Putamen (tissue), 1 donor: ENCODE data around the gene INSYN1.
A peak's percentile ranks its signal among the peaks of the same experiment; 100 is the strongest.
"Not testable (repeated sequence)": the region's sequence is repeated elsewhere in the genome, so short reads cannot be mapped to it uniquely, and the experiment has no call there.

Experiments
- DNase-seq: peaks from one replicate; pipeline ENCODE4 v3.0.0-alpha.2; 2016; ENCODE audit warnings: low spot score

Gene INSYN1

DNA sequence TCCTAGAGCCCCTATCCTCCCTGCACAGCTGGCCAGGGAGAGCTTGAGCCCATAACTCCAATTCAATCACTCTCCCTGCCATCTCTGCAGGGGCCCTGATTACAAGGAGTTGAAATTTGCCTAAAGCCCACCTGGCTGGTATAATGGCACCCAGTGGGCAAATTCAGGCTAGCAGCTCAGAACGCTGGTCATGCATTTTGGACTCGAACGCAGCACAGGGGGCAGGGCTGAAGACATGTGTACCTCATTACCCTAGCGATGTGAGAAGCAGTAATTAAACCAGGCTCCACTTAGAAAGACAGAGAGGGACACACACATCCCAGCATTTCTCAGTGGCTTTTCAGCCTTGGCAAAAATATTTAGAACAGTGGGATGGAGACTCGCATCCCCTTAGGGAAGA lies 3.2 kb downstream of the INSYN1 start:
- no peak for DNase-seq

DNA sequence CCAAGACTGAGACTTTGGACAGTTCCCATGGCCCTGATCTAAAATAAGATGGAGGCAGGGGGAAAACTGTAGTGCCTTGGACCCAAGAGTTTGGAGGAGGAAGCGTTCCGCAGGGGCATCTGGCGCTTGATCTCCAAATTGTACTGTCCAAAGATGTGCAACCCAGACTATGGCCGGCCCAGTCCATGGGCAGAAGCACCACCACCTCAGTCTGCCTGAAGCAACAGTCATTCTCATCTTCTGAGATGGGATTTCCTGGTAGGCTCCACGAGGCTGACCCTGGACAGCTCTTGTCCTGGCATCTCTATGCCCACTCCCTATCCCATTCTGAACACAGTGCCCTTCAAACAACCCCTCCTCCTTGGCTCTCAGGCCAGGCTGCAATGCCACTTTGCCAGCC lies 3.6 kb downstream of the INSYN1 start:
- no peak for DNase-seq

DNA sequence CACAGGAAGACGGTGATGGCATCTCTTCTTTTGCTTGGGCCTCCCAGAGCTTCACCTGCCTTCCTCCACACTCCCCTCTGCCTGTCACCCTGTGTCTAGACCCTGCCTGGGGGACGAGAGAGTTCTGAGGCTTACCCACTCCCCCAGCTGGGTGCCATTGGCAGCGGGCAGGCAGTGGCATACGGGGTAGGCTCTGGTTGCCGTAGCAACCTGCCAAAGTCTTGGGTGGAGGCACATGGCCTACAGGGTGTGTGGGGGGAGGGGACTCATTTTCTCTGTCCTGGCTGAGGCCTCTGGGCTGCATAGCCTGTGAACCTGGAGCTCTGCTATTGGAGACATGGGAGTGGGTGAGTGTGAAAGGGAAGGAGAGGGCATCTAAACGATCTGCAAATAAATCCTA lies 4.4 kb downstream of the INSYN1 start:
- DNase-seq = no peak

DNA sequence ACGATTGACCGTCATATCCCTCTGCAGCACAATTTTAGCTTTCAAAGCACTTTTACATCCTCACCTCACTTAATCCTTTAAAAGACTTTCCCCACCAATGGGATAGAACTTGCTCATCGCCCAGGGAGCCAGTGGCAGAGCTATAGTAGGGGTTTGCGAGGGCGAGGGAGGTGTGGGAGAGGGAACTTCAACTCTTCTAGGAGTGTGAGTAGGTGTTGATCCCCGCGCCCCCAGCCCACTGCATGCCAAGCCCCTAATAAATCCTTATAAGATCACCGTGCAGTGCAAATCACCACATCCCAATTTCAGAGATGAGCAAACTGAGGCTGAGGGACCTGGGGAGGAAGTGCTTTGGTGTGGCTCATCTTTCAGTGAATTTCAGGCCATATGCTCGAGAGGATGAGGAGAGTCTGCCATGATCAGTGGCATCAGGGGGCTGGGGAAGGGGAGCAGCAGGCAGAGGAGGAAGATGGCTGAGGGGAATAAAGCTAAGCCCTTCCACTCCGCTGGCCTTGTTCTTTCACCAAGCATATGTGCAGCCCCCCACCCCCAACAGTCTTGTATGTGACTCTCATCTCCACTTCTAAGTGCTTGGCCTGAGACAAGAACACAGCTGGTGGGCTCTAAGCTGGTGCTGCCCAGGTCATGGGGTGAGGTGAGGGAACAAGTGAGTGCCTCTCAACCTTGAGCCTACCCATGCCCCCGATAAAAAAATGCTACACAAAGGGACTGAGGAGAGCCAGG lies 5.1 kb downstream of the INSYN1 start:
- no peak for DNase-seq

DNA sequence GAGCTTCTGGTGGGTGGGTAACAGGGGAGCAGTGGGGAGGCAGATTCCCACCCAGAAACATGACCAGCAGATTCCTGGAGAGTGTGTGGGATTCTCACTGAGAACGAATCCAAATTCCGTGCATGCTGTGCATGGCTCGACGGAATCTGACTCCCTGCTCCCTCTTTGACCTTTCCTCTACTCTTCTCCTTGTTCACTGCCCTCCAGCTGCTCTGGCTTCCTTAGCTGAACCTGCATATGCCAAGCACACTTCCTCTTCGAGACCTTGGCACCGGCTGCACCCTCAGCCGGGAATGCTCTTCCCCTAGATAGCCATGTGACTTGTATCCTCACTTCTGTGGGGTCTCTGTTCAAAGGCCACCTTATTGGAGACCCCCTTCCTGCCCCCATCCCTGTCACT lies 6.3 kb downstream of the INSYN1 start:
- no peak for DNase-seq

DNA sequence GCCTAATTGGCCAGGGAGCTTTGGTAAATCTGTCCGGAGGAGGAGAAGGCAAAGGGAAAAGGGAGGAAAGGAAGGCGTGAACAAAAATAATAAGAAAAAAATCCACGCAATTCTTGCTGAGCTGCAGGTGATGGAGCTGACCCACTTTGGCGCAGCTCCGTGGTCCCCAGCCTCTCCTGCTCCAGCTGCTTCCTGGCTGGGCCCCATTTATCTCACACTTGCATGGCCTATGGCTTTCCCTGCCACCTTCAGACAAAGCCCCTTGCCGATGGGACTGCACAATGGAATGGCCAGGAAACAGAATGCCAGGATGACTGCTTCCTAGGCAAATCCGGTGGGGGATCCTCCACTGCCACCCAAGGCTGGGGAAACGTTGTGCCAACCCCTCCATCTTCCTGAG lies 6.9 kb downstream of the INSYN1 start:
- no peak for DNase-seq

DNA sequence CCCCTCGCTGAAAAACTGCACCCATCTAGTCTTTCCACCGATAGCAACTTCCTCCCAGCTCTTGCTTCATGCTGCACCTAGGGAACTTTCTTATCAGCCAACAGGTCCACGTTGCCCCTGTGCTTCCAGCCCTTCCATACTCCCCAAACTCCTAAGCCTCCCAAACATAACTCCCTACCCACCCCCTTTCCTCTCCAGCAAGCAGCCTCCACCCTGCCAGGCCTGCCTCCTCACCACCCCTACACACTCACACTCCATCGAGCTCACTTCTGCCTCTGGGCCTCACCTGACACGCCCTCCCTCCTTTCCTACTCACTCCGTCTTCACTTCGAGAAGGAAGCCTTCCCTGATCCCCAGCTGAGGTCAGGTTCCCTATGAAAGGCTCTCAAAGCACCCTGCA lies 8.1 kb downstream of the INSYN1 start:
- DNase-seq = peak; percentile 48

DNA sequence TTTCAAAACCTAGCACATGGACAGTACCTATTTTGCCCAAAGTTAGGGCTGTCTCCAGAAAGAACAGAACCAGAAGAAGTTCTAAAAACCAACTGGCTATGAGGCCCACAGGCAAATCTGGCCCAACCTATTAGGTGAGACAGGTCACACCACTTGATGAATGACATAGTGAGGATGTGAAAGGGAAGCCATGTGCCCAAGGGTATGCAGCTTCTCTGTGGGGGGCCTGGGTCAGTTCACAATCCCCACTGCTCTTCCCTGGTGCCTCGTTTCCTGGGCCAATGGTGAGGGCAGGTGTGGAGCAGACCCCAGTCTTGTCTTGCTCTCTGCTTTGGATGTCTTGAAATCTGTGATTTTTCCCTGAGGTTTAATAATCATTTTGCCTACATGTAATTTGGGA lies 8.9 kb downstream of the INSYN1 start:
- no peak for DNase-seq

DNA sequence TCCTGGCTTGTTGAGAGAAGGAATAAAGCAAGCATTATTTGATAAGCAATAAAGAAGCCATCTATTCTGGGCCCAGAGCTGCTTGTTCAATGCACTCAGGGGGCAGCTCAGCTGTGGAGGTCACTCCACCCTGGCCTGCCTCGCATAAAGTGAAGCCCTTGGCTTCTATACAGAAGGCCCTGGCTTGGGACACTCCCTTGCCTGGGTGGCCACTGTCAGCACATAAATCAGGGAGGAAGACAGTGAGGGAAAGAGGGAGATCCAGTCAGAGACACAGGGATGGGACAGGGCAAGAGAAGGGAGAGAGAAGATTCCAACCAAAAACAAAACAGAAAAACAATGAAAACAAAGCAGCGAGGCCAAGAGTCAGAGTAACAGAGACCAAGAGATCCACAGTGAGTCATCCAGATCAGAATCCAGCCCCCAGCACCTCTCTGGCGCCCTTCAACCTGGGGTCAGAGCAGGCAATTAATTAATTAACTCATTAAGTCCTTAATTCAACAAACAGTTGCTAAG lies 11.8 kb downstream of the INSYN1 start:
- DNase-seq = no peak

DNA sequence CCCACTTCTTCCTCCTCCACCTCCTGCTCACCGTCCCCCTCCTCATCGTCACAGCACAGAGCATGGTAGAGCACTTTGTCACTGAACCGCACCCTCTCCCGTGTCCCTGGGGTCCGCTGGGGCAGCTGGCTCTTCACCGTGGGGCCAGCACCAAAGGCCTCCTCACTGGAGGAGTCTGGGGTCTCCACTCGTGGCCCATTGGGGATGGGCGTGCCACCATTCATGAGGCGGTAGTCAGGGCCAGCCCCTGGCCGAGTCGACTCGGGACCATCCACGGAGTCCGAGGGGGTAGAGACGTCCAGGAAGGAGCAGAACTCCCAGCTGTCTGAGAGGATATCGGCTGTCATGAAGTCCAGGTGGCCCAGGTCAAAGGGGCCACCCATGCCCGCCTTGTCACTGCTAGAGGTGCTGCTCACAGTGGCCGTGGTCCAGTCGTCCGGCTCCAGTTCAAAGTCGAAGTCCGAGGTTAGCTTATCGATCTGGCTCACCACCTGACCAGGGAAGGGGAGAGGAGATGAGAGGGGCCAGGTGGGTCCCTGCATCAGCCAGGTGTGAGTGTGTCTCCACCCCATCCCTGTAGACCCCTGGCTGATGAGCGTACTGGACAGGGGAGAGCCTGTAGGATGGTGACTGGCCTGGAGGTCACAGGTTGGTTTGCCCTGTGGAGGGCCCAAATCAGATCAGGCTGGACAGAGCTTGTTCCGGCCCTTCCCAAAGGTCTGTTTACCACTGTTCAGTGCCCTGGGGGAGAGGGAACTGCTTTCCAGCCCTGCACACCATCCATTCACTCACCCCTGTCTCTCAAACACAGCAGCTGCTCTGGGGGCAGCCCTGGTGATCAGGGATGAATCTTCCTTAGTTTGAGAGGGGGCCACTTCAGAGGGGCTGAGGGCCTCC lies 12.8 kb downstream of the INSYN1 start:
- no peak for DNase-seq

DNA sequence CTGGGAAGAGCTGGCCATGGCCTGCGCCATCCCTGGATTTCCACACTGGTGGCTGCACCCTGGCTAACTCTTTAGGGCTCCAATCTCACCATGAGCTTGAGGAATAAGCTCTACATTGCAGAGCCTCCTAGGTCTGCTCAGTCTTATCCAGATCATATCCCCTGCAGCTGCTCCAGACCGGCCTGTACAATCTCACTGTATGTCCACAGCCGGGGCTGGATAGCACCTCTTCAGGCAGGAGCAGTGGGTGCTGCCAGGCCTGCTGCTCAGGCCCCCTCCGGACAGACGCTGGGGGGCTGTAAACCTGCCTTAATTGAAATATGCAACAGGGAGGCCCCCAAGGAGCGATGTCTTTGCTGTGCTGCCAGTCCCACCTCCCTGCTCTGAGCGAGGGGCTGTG lies 15.6 kb downstream of the INSYN1 start:
- no peak for DNase-seq

DNA sequence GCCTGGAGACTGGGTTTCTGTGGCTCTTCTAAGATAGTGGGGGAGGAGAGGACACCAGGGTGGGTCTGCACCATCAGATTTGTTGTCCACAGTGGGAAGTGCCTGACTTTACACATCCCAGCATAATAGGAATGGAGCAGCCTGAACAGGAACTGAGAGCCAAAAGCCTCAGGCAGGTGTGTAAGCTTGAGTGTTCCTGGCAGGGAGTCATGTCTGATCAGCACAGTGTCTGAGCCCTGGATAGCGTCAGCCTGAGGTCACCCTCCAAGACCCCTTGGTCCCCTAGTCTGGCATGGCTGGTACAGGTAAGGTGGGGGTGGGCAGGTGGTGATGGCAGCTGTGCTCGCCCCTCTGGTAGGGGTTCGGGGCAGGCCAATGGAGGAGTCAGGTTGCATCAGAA lies 20.2 kb downstream of the INSYN1 start:
- no peak for DNase-seq

DNA sequence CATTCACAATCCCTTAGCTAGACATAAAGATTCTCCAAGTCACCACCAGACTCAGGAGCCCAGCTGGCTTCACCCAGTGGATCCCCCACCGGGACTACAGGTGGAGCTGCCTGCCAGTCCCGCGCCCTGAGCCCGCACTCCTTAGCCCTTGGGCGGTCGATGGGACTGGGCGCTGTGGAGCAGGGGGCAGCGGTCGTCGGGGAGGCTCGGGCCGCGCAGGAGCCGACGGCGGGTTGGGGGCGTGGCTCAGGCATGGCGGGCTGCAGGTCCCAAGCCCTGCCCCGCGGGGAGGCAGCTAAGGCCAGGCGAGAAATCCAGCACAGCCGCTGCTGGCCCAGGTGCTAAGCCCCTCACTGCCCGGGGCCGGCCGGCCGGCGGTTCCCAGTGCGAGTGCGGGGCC lies 21.1 kb downstream of the INSYN1 start:
- DNase-seq = not testable (repeated sequence)

DNA sequence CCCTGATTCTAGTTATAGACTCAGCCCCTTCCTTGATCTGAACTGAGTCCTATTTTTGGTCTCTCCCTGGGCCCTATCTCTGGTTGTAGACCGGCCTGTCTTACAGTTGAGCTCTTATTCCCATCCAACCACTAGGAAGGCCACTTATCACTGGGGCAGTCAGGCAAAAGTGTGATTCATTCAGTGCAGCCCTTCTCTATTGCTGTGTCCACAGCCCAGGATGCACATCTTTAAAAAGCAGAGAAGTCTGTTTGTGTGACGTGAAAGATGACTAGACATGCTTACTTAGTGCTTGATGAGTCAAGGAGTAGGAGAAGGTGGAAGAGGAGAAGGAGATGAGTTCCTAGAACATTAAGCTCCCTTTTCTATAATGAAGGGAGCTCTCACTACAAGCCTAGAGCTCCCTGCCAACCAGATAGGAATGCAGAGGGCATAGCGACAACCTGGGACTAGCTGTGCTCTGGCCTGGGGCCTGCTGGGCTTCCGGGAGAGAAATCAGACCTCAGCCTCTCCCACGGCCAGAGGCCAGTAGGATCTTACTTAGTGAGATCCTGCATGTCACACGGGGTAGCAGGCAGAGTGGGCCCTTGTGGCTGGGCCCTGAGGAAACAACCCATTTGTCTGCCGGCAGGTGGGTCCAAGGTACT lies 25.7 kb downstream of the INSYN1 start:
- DNase-seq = no peak

DNA sequence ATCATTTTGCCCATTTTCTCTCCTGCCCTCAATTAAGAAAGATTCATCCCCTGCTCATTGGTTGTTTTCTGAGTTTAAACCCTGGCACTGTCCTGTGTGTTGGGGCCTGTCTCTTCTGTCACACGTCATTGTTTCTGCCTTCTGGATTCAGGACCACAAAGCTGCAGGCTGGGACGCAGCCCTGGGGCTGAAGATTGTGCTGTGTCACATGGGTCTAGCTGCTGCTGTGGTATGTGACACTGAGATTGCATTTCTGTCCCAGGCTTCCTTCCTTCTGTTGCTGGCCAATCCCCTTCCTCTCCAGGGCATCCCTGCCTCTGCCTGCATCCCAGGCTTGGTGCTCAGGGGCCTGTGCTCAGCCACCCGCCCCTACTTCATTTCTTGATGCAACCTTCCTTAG lies 28.9 kb downstream of the INSYN1 start:
- DNase-seq = no peak

DNA sequence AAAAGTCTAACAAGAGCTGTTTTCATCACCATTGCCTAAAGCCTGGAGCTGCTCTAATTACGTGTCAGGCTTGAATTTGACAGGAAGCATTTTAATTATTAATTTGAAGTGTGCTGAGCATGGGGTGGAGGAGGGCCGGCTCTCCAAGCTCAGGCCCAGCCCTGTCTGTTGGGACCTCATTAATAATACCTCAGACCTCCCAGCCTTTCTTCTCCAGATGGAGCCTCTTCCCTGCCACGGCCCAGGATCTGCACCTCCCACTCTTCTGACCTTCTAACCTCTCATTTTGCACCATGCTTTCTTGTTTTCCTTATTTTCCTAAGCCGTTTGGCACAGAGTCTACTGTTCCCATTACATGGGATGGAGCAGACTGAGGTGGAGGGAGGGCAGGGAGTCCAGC lies 30.0 kb downstream of the INSYN1 start:
- DNase-seq = no peak

DNA sequence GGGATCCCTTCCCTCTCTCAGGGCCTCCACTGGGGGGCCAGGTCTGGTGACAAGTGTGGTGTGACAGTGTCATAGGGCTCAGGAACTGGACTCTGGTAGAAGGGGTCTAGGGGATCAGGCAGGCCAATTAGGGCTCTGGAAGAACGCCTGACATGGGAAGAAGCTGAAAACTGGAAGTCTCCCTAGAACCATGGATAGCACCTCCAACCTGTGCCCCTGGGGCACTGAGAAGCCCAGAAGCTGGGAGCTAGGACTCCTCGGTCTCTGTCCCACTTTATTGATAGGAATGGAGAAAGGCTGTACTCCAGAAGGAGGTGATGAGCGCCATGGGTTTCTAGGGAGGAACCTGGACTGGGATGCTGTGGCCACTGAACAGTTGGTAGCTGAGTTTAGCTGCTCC lies 30.7 kb downstream of the INSYN1 start:
- no peak for DNase-seq

DNA sequence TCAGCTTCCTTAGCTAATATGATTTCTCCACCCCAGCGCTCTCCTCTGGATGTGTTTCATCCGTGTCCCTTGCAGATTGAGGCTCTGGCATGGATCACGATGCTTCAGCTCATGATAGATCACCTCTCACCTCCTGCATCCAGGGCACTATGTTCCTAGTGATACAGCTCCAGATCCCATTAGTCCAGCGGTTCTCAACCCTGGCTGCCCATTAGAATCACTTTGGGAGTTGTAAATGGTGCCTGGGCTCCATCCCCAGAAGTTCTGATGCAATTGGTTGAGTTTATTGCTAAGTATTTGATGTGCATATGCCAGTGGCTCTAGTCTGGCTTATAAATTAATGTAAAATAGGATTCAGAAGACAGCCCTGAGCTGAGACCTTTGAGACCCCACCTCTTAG lies 34.5 kb downstream of the INSYN1 start:
- no peak for DNase-seq

DNA sequence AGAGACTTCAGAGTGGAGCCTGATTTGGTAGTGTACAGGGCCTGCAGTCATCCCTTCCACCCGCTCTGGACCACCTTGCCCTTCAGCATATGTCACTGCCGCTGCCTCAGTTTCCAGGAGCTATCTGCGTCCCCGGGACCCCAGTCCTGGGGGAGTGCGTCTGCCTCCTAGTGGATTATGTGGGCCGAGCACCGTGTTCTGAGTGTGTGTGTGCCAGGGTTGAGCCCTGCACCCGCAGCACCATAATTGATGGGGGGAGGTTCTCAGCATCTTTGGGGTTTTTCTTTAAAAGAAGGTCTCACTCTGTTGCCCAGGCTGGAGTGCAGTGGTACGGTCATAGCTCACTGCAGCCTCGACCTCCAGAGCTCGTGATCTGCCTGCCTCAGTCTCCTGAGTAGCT lies 35.3 kb downstream of the INSYN1 start:
- DNase-seq = no peak

DNA sequence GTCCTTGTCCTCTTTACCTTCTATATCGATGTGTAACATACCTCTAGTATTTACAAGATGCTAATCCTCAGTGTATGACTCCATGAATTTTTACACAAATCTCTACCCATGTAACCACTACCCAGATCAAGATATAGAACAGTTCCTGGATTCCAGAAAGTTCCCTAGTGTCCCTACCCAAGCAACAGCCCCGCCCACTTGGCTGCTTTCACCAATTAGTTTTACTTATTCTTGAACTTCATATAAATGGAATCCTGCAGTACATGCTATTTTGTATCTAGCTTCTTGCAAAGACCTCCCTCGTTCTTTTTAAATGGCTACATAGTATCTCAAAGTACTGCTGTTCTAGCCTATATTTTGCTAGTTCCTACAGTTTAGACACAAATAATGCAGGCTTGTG lies 35.9 kb downstream of the INSYN1 start:
- no peak for DNase-seq

DNA sequence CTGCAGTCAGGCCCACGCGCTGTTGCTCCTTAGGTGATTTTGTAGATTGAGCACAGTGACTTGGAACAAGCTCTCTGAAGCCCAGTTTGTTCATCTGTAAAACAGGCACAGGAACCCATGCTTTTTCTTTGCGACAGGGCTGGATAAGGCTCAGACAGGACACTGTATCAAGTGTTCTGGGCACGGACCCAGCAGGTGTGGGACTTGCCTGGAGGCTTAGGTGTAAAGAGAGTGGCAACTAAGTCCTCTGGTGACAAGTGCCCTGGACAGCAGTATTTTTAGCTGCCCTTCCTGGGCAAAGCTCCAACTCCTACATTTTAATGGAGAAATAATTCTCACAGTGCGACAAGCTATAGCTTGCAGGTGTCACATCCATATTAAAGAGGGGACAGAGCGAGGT lies 36.7 kb downstream of the INSYN1 start:
- no peak for DNase-seq

DNA sequence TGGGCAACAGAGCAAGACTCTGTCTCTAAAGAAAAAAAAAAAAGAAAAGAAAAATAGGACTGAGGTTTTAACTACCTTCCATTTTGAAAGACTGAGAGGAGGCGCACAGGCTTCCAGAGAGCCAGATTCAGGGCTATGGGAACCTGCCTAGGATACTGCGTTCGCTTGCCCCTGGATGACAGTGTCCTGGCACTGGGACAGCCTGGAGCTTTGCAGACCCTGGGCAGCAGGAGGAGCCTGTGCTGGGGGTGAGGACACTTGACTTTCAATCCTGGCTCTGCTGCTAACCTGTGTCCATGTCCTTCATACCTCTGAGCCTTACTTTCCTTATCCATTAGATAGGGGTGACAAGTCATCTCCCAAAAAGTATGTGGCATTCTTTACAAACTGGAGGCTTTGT lies 37.7 kb downstream of the INSYN1 start:
- no peak for DNase-seq
